Endothelial cell (in vitro differentiated cells): ENCODE results near the gene GNAT1. TPM values are rescaled to one million over a fixed set of nuclear protein-coding genes. Genes with fewer than 3 reads are reported as not detected.
A peak's percentile ranks its signal among the peaks of the same experiment; 100 is the strongest.

Source experiments
- DNase-seq: peaks from one replicate; pipeline ENCODE4 v3.0.0; 2021; ENCODE audit warnings: low spot score
- H3K27ac Mint-ChIP-seq: one replicate; pipeline ENCODE4 v1.8.0; 2021; ENCODE audit warnings: mixed read lengths, inconsistent platforms; ENCODE audit not compliant: unreplicated experiment
- H3K27me3 Mint-ChIP-seq: one replicate; pipeline ENCODE4 v1.8.0; 2021; ENCODE audit warnings: mild to moderate bottlenecking, moderate library complexity, mixed read lengths, inconsistent platforms; ENCODE audit not compliant: unreplicated experiment
- H3K36me3 Mint-ChIP-seq: one replicate; pipeline ENCODE4 v1.8.0; 2021; ENCODE audit warnings: mild to moderate bottlenecking, low read depth, mixed read lengths, inconsistent platforms; ENCODE audit not compliant: unreplicated experiment
- H3K4me1 Mint-ChIP-seq: one replicate; pipeline ENCODE4 v1.8.0; 2021; ENCODE audit warnings: mild to moderate bottlenecking, mixed read lengths, inconsistent platforms; ENCODE audit not compliant: unreplicated experiment
- H3K4me3 Mint-ChIP-seq: one replicate; pipeline ENCODE4 v1.8.0; 2021; ENCODE audit warnings: mild to moderate bottlenecking, mixed read lengths, inconsistent platforms; ENCODE audit not compliant: unreplicated experiment
- H3K9me3 Mint-ChIP-seq: one replicate; pipeline ENCODE4 v1.8.0; 2021; ENCODE audit warnings: mixed read lengths, inconsistent platforms; ENCODE audit not compliant: unreplicated experiment
- total RNA-seq: library from RNA; stranded (reverse); fragmentation: NEBNext Ultra II Directional; extraction: Animal tissue kit (Norgen Biotek cat#: 25700); gene quantifications from one replicate; pipeline ENCODE4 v1.2.1, GENCODE V29; 2021; ENCODE audit not compliant: unreplicated experiment
- TF ChIP-seq, protein P1 (sequence below): fragments of 200-600 bp; sonication (generic); IDR thresholded peaks from one replicate; pipeline ENCODE4 v1.5.0; 2021; ENCODE audit warnings: antibody characterized with exemption; ENCODE audit not compliant: unreplicated experiment

The GNAT1 gene
- total RNA-seq, 1 donor from 2014 or later = 0.59 TPM

DNA sequence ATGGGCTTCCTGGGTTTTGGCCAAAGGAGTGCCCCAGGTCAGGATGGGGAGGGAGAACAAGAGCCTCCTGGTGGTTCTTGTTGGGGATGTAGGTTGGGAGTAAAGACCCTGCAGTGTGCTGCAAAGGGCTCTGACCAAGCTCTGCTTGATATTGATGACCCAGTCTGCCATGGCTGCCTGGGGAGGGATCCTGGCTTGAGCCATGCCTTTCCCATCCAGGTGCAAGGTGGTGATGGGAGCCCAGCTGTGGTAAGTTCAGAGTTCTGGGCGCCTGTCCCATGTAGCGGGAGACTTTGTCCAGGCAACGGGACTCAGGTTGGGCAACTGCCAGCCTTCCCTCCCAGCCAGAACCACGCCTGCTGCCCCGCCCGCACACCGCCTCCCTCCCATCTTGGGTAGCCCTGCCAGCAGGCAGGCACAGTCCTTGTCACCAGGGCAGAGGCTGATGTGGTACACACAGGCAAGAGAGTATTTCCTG lies 47.2 kb downstream of the GNAT1 start:
- Mint-ChIP-seq H3K4me1 (peaks cover 57% of the 10 kb centered on the region), H3K27ac (peak overlapping the region; percentile 90), H3K4me3 (peak overlapping the region; percentile 100), H3K9me3 (no peaks in the 10 kb centered on the region), H3K36me3 (peaks cover 30% of the 10 kb centered on the region), H3K27me3 (peaks cover 26% of the 10 kb centered on the region)
- TF ChIP-seq, protein P1, sequence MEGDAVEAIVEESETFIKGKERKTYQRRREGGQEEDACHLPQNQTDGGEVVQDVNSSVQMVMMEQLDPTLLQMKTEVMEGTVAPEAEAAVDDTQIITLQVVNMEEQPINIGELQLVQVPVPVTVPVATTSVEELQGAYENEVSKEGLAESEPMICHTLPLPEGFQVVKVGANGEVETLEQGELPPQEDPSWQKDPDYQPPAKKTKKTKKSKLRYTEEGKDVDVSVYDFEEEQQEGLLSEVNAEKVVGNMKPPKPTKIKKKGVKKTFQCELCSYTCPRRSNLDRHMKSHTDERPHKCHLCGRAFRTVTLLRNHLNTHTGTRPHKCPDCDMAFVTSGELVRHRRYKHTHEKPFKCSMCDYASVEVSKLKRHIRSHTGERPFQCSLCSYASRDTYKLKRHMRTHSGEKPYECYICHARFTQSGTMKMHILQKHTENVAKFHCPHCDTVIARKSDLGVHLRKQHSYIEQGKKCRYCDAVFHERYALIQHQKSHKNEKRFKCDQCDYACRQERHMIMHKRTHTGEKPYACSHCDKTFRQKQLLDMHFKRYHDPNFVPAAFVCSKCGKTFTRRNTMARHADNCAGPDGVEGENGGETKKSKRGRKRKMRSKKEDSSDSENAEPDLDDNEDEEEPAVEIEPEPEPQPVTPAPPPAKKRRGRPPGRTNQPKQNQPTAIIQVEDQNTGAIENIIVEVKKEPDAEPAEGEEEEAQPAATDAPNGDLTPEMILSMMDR = no peak
- no peak for DNase-seq

DNA sequence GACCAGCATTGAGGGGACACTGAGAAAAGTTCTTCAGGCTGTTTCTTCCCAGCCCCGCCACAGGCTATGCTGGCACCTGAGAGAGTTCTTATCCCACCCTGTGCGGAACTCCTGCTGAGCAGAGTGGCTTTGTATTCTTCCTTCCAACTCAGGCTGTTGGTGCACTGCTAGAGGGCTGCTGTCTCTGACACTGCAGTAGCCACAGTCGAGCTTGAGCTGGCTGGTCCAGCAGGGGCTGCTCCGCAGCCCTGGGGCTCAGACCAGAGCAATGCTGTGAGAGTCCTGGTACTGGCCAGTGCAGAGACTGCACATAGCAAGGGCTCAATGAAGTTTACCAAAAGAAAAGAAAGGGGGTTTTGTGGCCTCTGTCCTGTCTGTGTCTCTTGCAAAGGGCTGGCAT lies 48.2 kb downstream of the GNAT1 start:
- Mint-ChIP-seq H3K4me1 (peaks cover 64% of the 10 kb centered on the region), H3K27ac (peak overlapping the region; percentile 90), H3K27me3 (peaks cover 28% of the 10 kb centered on the region), H3K36me3 (peaks cover 34% of the 10 kb centered on the region), H3K9me3 (no peaks in the 10 kb centered on the region), H3K4me3 (peak overlapping the region; percentile 100)
- no peak for DNase-seq
- TF ChIP-seq, protein P1 = no peak

DNA sequence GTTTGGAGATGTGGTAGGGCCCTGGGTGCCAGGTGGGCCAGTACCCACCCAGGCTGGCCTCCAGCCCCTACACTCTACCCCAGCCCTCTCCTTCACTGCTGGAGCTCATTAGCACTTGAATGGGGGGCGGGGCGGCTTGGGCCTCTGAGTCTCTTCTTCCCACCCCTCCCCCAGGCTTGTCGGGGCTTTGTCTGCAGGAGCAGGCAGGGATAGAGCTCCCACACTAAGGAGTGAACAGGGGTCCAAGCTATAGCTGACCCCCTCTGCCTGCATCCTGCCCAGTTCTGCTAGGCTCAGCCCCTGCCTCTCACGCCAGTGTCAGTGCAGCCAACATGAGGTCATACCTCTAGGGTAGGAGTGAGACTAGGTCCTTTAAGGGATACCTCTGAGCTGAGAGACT lies 49.8 kb downstream of the GNAT1 start:
- Mint-ChIP-seq H3K9me3 (no peaks in the 10 kb centered on the region), H3K27me3 (peaks cover 28% of the 10 kb centered on the region), H3K4me1 (peaks cover 76% of the 10 kb centered on the region), H3K27ac (peak overlapping the region; percentile 96), H3K36me3 (peaks cover 34% of the 10 kb centered on the region), H3K4me3 (peak overlapping the region; percentile 84)
- TF ChIP-seq, protein P1 = no peak
- peak; percentile 52 for DNase-seq

DNA sequence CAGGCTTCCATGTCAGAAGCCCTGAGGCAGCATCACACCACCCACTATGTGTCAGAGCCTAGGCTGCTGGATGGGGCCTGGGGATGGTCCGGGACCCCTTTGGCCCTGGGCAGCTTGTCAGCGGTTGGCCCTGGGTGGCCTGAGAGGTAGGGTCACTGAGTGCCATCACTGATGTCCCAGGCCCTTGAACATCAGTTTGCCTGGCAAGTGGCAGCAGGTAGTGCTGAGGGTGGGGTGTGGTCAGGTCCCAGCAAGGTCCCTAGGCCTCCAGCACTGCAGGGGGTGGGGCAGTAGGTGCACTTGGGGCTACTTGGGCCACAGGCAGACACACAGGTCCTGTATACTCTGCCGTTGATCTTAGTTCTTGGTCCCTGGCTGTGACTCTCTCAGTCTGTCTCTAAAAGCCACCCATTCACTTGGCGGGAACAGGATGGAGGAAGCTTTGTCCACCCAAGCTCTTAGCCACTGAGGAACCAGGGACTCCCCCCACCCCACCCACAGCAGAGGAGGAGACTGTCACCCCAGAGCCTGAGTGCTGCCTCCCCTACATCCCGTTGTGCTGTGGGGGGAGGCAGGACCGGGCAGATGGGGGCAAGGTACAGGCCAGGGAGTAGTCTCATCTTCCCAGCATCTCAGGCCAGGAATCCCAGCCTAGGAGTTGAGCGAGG lies 50.4 kb downstream of the GNAT1 start:
- peaks cover 31% of the 10 kb centered on the region for H3K36me3 Mint-ChIP-seq

DNA sequence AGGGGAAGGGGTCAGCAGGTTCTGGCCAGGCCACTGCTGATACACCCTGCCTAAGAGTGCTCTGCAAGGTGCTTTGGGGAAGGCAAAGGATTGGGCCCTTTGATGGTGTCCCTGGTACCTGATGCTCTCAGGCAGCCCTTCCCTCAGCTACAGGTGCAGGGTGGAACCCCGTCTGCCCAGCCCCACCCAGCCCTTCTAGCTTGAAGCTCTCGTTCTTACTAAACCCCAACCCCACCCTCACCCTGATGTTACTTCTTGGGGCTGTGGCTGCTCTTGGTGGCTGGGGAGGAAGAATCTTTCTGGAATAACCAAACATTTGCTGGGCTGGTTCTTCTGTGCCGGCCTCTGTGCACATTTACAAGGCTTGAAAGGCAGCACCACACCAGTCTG lies 51.0 kb downstream of the GNAT1 start:
- peaks cover 29% of the 10 kb centered on the region for H3K36me3 Mint-ChIP-seq

More for the DNA sequence above, 50.4 kb downstream of the GNAT1 start:
- TF ChIP-seq, protein P1 = no peak
- Mint-ChIP-seq H3K27ac (peak overlapping the region; percentile 99), H3K9me3 (no peaks in the 10 kb centered on the region), H3K27me3 (peaks cover 22% of the 10 kb centered on the region), H3K4me1 (peaks cover 77% of the 10 kb centered on the region), H3K4me3 (peak overlapping the region; percentile 84)
- no peak for DNase-seq

More for the DNA sequence above, 51.0 kb downstream of the GNAT1 start:
- no peak for DNase-seq
- H3K27ac Mint-ChIP-seq = peak overlapping the region; percentile 99
- peaks cover 18% of the 10 kb centered on the region for H3K27me3 Mint-ChIP-seq
- peaks cover 78% of the 10 kb centered on the region for H3K4me1 Mint-ChIP-seq
- TF ChIP-seq, protein P1 = no peak
- H3K9me3 Mint-ChIP-seq = no peaks in the 10 kb centered on the region
- H3K4me3 Mint-ChIP-seq = peak overlapping the region; percentile 87
